HEK293 (cell line): Measurements from ENCODE around the gene CHD2.

Source experiments
- CTCF ChIP-seq: fragments of 450-650 bp; formaldehyde crosslinking; IDR thresholded peaks from 2 replicates; pipeline ENCODE4 v1.5.1; 2016; ENCODE audit warnings: missing biosample characterization, missing genetic modification characterization
- GLIS2 ChIP-seq: fragments of 450-650 bp; formaldehyde crosslinking; IDR thresholded peaks from 2 replicates; pipeline ENCODE4 v1.5.1; 2016; ENCODE audit warnings: missing biosample characterization, missing genetic modification characterization
- PBX3 ChIP-seq: sonication (generic); formaldehyde crosslinking; IDR thresholded peaks from 2 replicates; pipeline ENCODE4 v1.8.1; 2022; ENCODE audit warnings: mild to moderate bottlenecking, moderate library complexity, missing genetic modification reagents
- REST ChIP-seq: fragments of 450-650 bp; formaldehyde crosslinking; IDR thresholded peaks from 2 replicates; pipeline ENCODE4 v1.5.1; 2016; ENCODE audit warnings: missing biosample characterization, missing genetic modification characterization
- ZBTB26 ChIP-seq: fragments of 450-650 bp; formaldehyde crosslinking; optimal IDR thresholded peaks from 2 replicates; pipeline ENCODE3; 2016; ENCODE audit warnings: missing biosample characterization, mild to moderate bottlenecking, missing genetic modification characterization
- ZSCAN5A ChIP-seq: fragments of 450-650 bp; formaldehyde crosslinking; IDR thresholded peaks from 2 replicates; pipeline ENCODE4 v1.5.1; 2016; ENCODE audit warnings: missing biosample characterization, missing genetic modification characterization

GRCh38 chr15:92881211-92881754, 18.8 kb upstream of the CHD2 start:
- TF ChIP-seq REST, result no peak
- TF ChIP-seq ZBTB26 (tag by site-specific recombination), result no peak
- TF ChIP-seq CTCF, result no peak
- no peak for TF ChIP-seq GLIS2 (tag by site-specific recombination)
- no peak for TF ChIP-seq PBX3 (CRISPR knock-in tag)
- TF ChIP-seq ZSCAN5A, result no peak
